Measurements from ENCODE around the gene CEP43. TPM values are rescaled to one million over a fixed set of nuclear protein-coding genes. Genes with fewer than 3 reads are reported as not detected.

CEP43 gene
- total RNA-seq, 2 experiments from 2014 or later = 19.6 to 20.3 TPM

GRCh38 chr6:166970776-166971175, 28.4 kb upstream of the CEP43 start:
- no peak overlapping the region for H3K4me3 Mint-ChIP-seq
- H3K36me3 Mint-ChIP-seq (ENCODE audit: low read depth) = peaks cover 16% of the 10 kb centered on the region
- H3K27me3 Mint-ChIP-seq (ENCODE audit: low read depth) = no peaks in the 10 kb centered on the region
- H3K9me3 Mint-ChIP-seq = peaks cover 11% of the 10 kb centered on the region
- peaks cover 38% of the 10 kb centered on the region for H3K4me1 Mint-ChIP-seq (ENCODE audit: low read depth)
- DNase-seq = no peak
- CTCF ChIA-PET = no interaction called here
- intact Hi-C loops (cut with micrococcal nuclease) = no loop called here
- H3K27ac Mint-ChIP-seq = peak overlapping the region; percentile 55

- Mint-ChIP-seq H3K9me3 (peaks cover 9% of the 10 kb centered on the region), H3K27me3 (ENCODE audit: low read depth) (no peaks in the 10 kb centered on the region), H3K4me3 (no peak overlapping the region), H3K27ac (peak overlapping the region; percentile 55), H3K36me3 (ENCODE audit: low read depth) (peaks cover 12% of the 10 kb centered on the region), H3K4me1 (ENCODE audit: low read depth) (peaks cover 38% of the 10 kb centered on the region)
- CTCF ChIA-PET = no interaction called here
- intact Hi-C loops (cut with micrococcal nuclease) = no loop called here
- DNase-seq = no peak
Observed at GRCh38 chr6:166971271-166971670, 27.9 kb upstream of the CEP43 start.

GRCh38 chr6:166972101-166972500, 27.1 kb upstream of the CEP43 start:
- CTCF ChIA-PET = interaction anchor here (0.9 kb wide), 1 partner anchor 18 kb away, joined by 4 read pairs; no protein-coding TSS in a partner anchor
- Mint-ChIP-seq H3K27me3 (ENCODE audit: low read depth) (no peaks in the 10 kb centered on the region), H3K36me3 (ENCODE audit: low read depth) (peaks cover 7% of the 10 kb centered on the region), H3K4me1 (ENCODE audit: low read depth) (peaks cover 38% of the 10 kb centered on the region), H3K27ac (peak overlapping the region; percentile 27), H3K4me3 (no peak overlapping the region), H3K9me3 (peaks cover 3% of the 10 kb centered on the region)
- intact Hi-C loops (cut with micrococcal nuclease) = no loop called here
- no peak for DNase-seq

- Mint-ChIP-seq H3K4me1 (ENCODE audit: low read depth) (peaks cover 15% of the 10 kb centered on the region), H3K9me3 (no peaks in the 10 kb centered on the region), H3K36me3 (ENCODE audit: low read depth) (peaks cover 2% of the 10 kb centered on the region), H3K27ac (no peak overlapping the region), H3K4me3 (no peak overlapping the region), H3K27me3 (ENCODE audit: low read depth) (no peaks in the 10 kb centered on the region)
- CTCF ChIA-PET = interaction anchor here (4.3 kb wide), 1 partner anchor 13 kb away, joined by 18 read pairs; no protein-coding TSS in a partner anchor
- DNase-seq = no peak
- intact Hi-C loops (cut with micrococcal nuclease) = no loop called here
Observed at GRCh38 chr6:166976636-166977035, 22.6 kb upstream of the CEP43 start.

GRCh38 chr6:166977621-166978525, 21.3 kb upstream of the CEP43 start:
- Mint-ChIP-seq H3K27ac (no peak overlapping the region), H3K36me3 (ENCODE audit: low read depth) (peaks cover 5% of the 10 kb centered on the region), H3K4me3 (no peak overlapping the region), H3K27me3 (ENCODE audit: low read depth) (no peaks in the 10 kb centered on the region), H3K4me1 (ENCODE audit: low read depth) (peaks cover 11% of the 10 kb centered on the region), H3K9me3 (no peaks in the 10 kb centered on the region)
- no peak for DNase-seq
- CTCF ChIA-PET = interaction anchor here (0.9 to 4.3 kb wide), 2 partner anchors 11 to 12 kb away, joined by 3 to 18 read pairs; no protein-coding TSS in a partner anchor
- intact Hi-C loops (cut with micrococcal nuclease) = no loop called here

- H3K4me1 Mint-ChIP-seq (ENCODE audit: low read depth) = no peaks in the 10 kb centered on the region
- no peak overlapping the region for H3K4me3 Mint-ChIP-seq
- H3K27ac Mint-ChIP-seq = no peak overlapping the region
- intact Hi-C loops (cut with micrococcal nuclease) = no loop called here
- no peaks in the 10 kb centered on the region for H3K27me3 Mint-ChIP-seq (ENCODE audit: low read depth)
- CTCF ChIA-PET = no interaction called here
- H3K9me3 Mint-ChIP-seq = no peaks in the 10 kb centered on the region
- peaks cover 7% of the 10 kb centered on the region for H3K36me3 Mint-ChIP-seq (ENCODE audit: low read depth)
- no peak for DNase-seq
Observed at GRCh38 chr6:166980738-166981137, 18.5 kb upstream of the CEP43 start.

GRCh38 chr6:166987448-166987847, 11.7 kb upstream of the CEP43 start:
- Mint-ChIP-seq H3K4me3 (no peak overlapping the region), H3K9me3 (no peaks in the 10 kb centered on the region), H3K27me3 (ENCODE audit: low read depth) (no peaks in the 10 kb centered on the region), H3K27ac (no peak overlapping the region), H3K4me1 (ENCODE audit: low read depth) (peaks cover 19% of the 10 kb centered on the region), H3K36me3 (ENCODE audit: low read depth) (peaks cover 7% of the 10 kb centered on the region)
- intact Hi-C loops (cut with micrococcal nuclease) = loop anchor here (5.0 kb wide), 1 partner anchor 125 kb away; no protein-coding TSS in a partner anchor
- DNase-seq = no peak
- CTCF ChIA-PET = interaction anchor here (1.1 to 3.4 kb wide), 6 partner anchors 32 to 212 kb away, joined by 3 to 26 read pairs (median 18); partner anchors contain the start of gene RNASET2

- Mint-ChIP-seq H3K36me3 (ENCODE audit: low read depth) (peaks cover 3% of the 10 kb centered on the region), H3K4me1 (ENCODE audit: low read depth) (peaks cover 19% of the 10 kb centered on the region), H3K4me3 (no peak overlapping the region), H3K9me3 (no peaks in the 10 kb centered on the region), H3K27ac (no peak overlapping the region), H3K27me3 (ENCODE audit: low read depth) (no peaks in the 10 kb centered on the region)
- CTCF ChIA-PET = interaction anchor here (0.9 to 3.4 kb wide), 14 partner anchors 12 to 213 kb away, joined by 3 to 26 read pairs (median 14); partner anchors contain the start of genes CEP43 and RNASET2
- no peak for DNase-seq
- intact Hi-C loops (cut with micrococcal nuclease) = loop anchor here (5.0 kb wide), 1 partner anchor 126 kb away; no protein-coding TSS in a partner anchor
Observed at GRCh38 chr6:166987930-166988329, 11.3 kb upstream of the CEP43 start.

- CTCF ChIA-PET = interaction anchor here (0.9 to 3.4 kb wide), 20 partner anchors 11 to 213 kb away, joined by 3 to 26 read pairs (median 9); partner anchors contain the start of genes CEP43 and RNASET2
- no peak for DNase-seq
- peaks cover 19% of the 10 kb centered on the region for H3K4me1 Mint-ChIP-seq (ENCODE audit: low read depth)
- peaks cover 2% of the 10 kb centered on the region for H3K36me3 Mint-ChIP-seq (ENCODE audit: low read depth)
- H3K9me3 Mint-ChIP-seq = no peaks in the 10 kb centered on the region
- intact Hi-C loops (cut with micrococcal nuclease) = loop anchor here (1.0 to 5.0 kb wide), 4 partner anchors 37 to 213 kb away; no protein-coding TSS in a partner anchor
- H3K27ac Mint-ChIP-seq = no peak overlapping the region
- H3K4me3 Mint-ChIP-seq = no peak overlapping the region
- H3K27me3 Mint-ChIP-seq (ENCODE audit: low read depth) = no peaks in the 10 kb centered on the region
Observed at GRCh38 chr6:166988674-166989201, 10.5 kb upstream of the CEP43 start.

- Mint-ChIP-seq H3K27ac (no peak overlapping the region), H3K36me3 (ENCODE audit: low read depth) (peaks cover 2% of the 10 kb centered on the region), H3K4me1 (ENCODE audit: low read depth) (peaks cover 19% of the 10 kb centered on the region), H3K4me3 (no peak overlapping the region), H3K27me3 (ENCODE audit: low read depth) (no peaks in the 10 kb centered on the region), H3K9me3 (no peaks in the 10 kb centered on the region)
- intact Hi-C loops (cut with micrococcal nuclease) = loop anchor here (1.0 to 5.0 kb wide), 4 partner anchors 38 to 214 kb away; no protein-coding TSS in a partner anchor
- CTCF ChIA-PET = interaction anchor here (0.7 to 3.4 kb wide), 27 partner anchors 11 to 216 kb away, joined by 3 to 26 read pairs (median 5); partner anchors contain the start of genes CEP43 and RNASET2
- DNase-seq = peak; percentile 61
Observed at GRCh38 chr6:166989427-166990032, 9.7 kb upstream of the CEP43 start.

- Mint-ChIP-seq H3K27me3 (ENCODE audit: low read depth) (no peaks in the 10 kb centered on the region), H3K4me1 (ENCODE audit: low read depth) (peaks cover 22% of the 10 kb centered on the region), H3K27ac (no peak overlapping the region), H3K4me3 (no peak overlapping the region), H3K9me3 (no peaks in the 10 kb centered on the region), H3K36me3 (ENCODE audit: low read depth) (peaks cover 4% of the 10 kb centered on the region)
- intact Hi-C loops (cut with micrococcal nuclease) = loop anchor here (5.0 kb wide), 1 partner anchor 356 kb away; no protein-coding TSS in a partner anchor
- DNase-seq = no peak
- CTCF ChIA-PET = interaction anchor here (0.6 to 1.2 kb wide), 3 partner anchors 13 to 146 kb away, joined by 4 to 6 read pairs (median 4); no protein-coding TSS in a partner anchor
Observed at GRCh38 chr6:166996406-166996805, 2.8 kb upstream of the CEP43 start.

GRCh38 chr6:166997348-166997747, 1.8 kb upstream of the CEP43 start:
- intact Hi-C loops (cut with micrococcal nuclease) = loop anchor here (5.0 kb wide), 1 partner anchor 355 kb away; no protein-coding TSS in a partner anchor

More at GRCh38 chr6:166997348-166997747, 1.8 kb upstream of the CEP43 start:
- Mint-ChIP-seq H3K27me3 (ENCODE audit: low read depth) (no peaks in the 10 kb centered on the region), H3K4me1 (ENCODE audit: low read depth) (peaks cover 26% of the 10 kb centered on the region), H3K9me3 (no peaks in the 10 kb centered on the region), H3K36me3 (ENCODE audit: low read depth) (peaks cover 8% of the 10 kb centered on the region), H3K27ac (no peak overlapping the region), H3K4me3 (peak overlapping the region; percentile 86)
- CTCF ChIA-PET = no interaction called here
- DNase-seq = no peak

All from activated naive CD4-positive, alpha-beta T cell treated with anti-CD3 and anti-CD28 coated beads for 36 hours (primary cell).